Mucosa of rectum (tissue), 2 donors: ENCODE data around the gene ZNF414.

ENCODE experiments used
- H3K27ac ChIP-seq, 2 donors: one replicate each; pipeline ENCODE4 v1.7.0; 2013; ENCODE audit warnings: inconsistent platforms in 2 of 2, low read depth in 2 of 2, low read length in 2 of 2
- H3K27me3 ChIP-seq, 2 donors: one replicate each; pipeline ENCODE4 v1.7.0; 2013; ENCODE audit warnings: low read length in 2 of 2; ENCODE audit not compliant: control insufficient read depth in 2 of 2, insufficient read depth in 2 of 2
- H3K36me3 ChIP-seq, 2 donors: one replicate each; pipeline ENCODE4 v1.7.0; 2013; ENCODE audit warnings: low read length in 2 of 2; ENCODE audit not compliant: control insufficient read depth in 2 of 2, insufficient read depth in 2 of 2
- H3K4me1 ChIP-seq, 2 donors: one replicate each; pipeline ENCODE4 v1.7.0; 2013; ENCODE audit warnings: low read length in 2 of 2, mild to moderate bottlenecking in 1 of 2; ENCODE audit not compliant: control insufficient read depth in 2 of 2, insufficient read depth in 2 of 2
- H3K4me3 ChIP-seq, 2 donors: one replicate each; pipeline ENCODE4 v1.7.0; 2013; ENCODE audit warnings: low read length in 2 of 2
- H3K9ac ChIP-seq, 2 donors: one replicate each; pipeline ENCODE4 v1.7.0; 2013; ENCODE audit warnings: low read length in 2 of 2, low read depth in 1 of 2, mild to moderate bottlenecking in 1 of 2
- H3K9me3 ChIP-seq, 2 donors: one replicate each; pipeline ENCODE4 v1.7.0; 2013; ENCODE audit warnings: low read length in 2 of 2; ENCODE audit not compliant: control insufficient read depth in 2 of 2
- donor health status: healthy.
- donor health status: Normal muscosa, but diverticular disease.

ZNF414 gene

DNA sequence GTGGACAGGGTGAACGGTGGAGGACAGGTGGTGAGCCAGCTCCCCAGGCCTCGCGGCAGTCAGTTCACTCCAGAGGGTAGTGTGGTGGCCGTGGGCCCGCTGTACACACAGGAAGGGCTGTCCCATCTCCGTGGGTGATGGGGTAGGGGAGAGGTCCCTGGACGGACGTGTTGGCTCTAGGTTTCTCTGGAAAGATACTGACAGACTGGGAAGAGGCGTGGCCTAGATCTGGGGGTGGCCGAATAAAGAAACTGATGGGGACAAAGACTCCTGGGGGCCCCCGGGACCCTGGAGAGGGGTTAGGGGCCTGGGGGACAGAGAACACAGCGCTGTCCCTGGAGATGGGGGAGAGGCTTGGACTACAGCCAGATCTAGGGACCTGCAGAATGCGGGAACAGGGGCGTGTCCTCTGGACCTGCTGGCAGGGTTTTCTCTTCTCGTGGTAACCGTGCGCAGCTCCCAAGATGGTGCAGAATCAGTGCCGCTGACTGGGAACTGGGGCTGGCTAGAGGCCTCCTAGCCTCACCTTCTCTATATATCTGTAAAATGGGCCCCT, 7.5 kb downstream of the ZNF414 start:
- Histone ChIP-seq H3K27ac (no peak overlapping the region), H3K4me1 (peaks cover 3 to 7% of the 10 kb centered on the region in 2 donors), H3K9me3 (no peaks in the 10 kb centered on the region), H3K27me3 (no peaks in the 10 kb centered on the region), H3K36me3 (no peaks in the 10 kb centered on the region), H3K4me3 (peak overlapping the region; percentile 61 to 74), H3K9ac (peak overlapping the region; percentile 31 to 47)

GRCh38 chr19:8505680-8506401, 8.1 kb downstream of the ZNF414 start:
- peak overlapping the region; percentile 31 to 47 for H3K9ac ChIP-seq
- H3K27me3 ChIP-seq = no peaks in the 10 kb centered on the region
- no peaks in the 10 kb centered on the region for H3K36me3 ChIP-seq
- H3K9me3 ChIP-seq = no peaks in the 10 kb centered on the region
- peaks cover 3 to 7% of the 10 kb centered on the region in 2 donors for H3K4me1 ChIP-seq
- no peak overlapping the region for H3K27ac ChIP-seq
- peak overlapping the region; percentile 61 to 74 for H3K4me3 ChIP-seq

DNA sequence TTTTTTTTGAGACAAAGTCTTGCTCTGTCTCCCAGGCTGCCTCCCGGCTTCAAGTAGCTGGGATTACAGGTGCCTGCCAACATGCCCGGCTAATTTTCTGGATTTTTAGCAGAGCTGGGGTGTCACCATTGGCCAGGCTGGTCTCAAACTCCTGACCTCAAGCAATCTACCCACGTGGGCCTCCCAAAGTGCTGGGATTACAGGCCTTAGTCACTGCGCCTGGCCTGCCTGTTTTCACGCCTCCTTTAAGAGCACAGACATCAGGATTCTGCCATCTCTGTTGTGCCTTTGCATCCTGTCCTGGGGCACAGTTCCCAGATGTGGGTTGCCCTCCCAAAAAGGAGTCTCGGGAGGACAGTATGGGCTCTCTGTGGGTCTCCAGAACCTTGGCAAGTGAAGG, 9.0 kb downstream of the ZNF414 start:
- Histone ChIP-seq H3K4me1 (peaks cover 3 to 7% of the 10 kb centered on the region in 2 donors), H3K4me3 (no peak overlapping the region), H3K9ac (no peak overlapping the region), H3K9me3 (no peaks in the 10 kb centered on the region), H3K27ac (no peak overlapping the region), H3K27me3 (no peaks in the 10 kb centered on the region), H3K36me3 (no peaks in the 10 kb centered on the region)

- Histone ChIP-seq H3K9me3 (no peaks in the 10 kb centered on the region), H3K36me3 (no peaks in the 10 kb centered on the region), H3K27me3 (no peaks in the 10 kb centered on the region), H3K4me3 (no peak overlapping the region), H3K4me1 (peaks cover 3 to 7% of the 10 kb centered on the region in 2 donors), H3K27ac (no peak overlapping the region), H3K9ac (no peak overlapping the region)
Measured at GRCh38 chr19:8504171-8504570, 9.8 kb downstream of the ZNF414 start.

- peaks cover 3 to 7% of the 10 kb centered on the region in 2 donors for H3K4me1 ChIP-seq
- no peaks in the 10 kb centered on the region for H3K27me3 ChIP-seq
- no peaks in the 10 kb centered on the region for H3K9me3 ChIP-seq
- no peak overlapping the region for H3K4me3 ChIP-seq
- no peaks in the 10 kb centered on the region for H3K36me3 ChIP-seq
- no peak overlapping the region for H3K27ac ChIP-seq
- H3K9ac ChIP-seq = no peak overlapping the region
Measured at GRCh38 chr19:8503510-8503909, 10.5 kb downstream of the ZNF414 start.

- no peaks in the 10 kb centered on the region for H3K27me3 ChIP-seq
- no peak overlapping the region for H3K4me3 ChIP-seq
- H3K27ac ChIP-seq = no peak overlapping the region
- H3K9me3 ChIP-seq = no peaks in the 10 kb centered on the region
- H3K36me3 ChIP-seq = no peaks in the 10 kb centered on the region
- H3K9ac ChIP-seq = no peak overlapping the region
- peaks cover 3 to 7% of the 10 kb centered on the region in 2 donors for H3K4me1 ChIP-seq
Measured at GRCh38 chr19:8501981-8502380, 12.0 kb downstream of the ZNF414 start.

DNA sequence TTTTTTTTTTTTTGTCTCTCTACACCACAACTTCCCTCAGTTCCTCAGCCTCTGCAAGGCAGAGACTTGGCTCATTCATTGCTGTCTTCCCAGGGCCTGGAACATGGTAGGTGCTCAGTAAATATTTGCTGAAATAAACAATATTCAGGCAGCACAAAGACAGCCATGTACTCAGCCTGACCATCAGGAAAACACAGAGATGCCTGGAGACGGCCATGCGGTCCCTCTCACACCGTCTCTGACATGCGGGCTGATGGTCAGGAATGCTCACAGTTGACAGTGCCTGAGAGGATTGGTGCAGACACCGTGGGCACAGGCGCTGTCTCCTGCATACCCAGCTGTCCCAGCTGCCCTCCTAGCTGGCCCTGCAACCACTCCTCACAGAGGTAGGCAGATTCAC, 12.5 kb downstream of the ZNF414 start:
- H3K4me3 ChIP-seq = no peak overlapping the region
- no peaks in the 10 kb centered on the region for H3K9me3 ChIP-seq
- no peaks in the 10 kb centered on the region for H3K27me3 ChIP-seq
- H3K36me3 ChIP-seq = no peaks in the 10 kb centered on the region
- H3K4me1 ChIP-seq = peaks cover 3 to 7% of the 10 kb centered on the region in 2 donors
- no peak overlapping the region for H3K27ac ChIP-seq
- H3K9ac ChIP-seq = no peak overlapping the region

- Histone ChIP-seq H3K4me1 (no peaks in the 10 kb centered on the region), H3K9me3 (no peaks in the 10 kb centered on the region), H3K27me3 (no peaks in the 10 kb centered on the region), H3K27ac (no peak overlapping the region), H3K9ac (no peak overlapping the region), H3K4me3 (no peak overlapping the region), H3K36me3 (no peaks in the 10 kb centered on the region)
Measured at GRCh38 chr19:8500158-8500557, 13.8 kb downstream of the ZNF414 start.

GRCh38 chr19:8499048-8499833, 14.7 kb downstream of the ZNF414 start:
- no peaks in the 10 kb centered on the region for H3K9me3 ChIP-seq
- H3K4me3 ChIP-seq = no peak overlapping the region
- H3K4me1 ChIP-seq = no peaks in the 10 kb centered on the region
- no peaks in the 10 kb centered on the region for H3K27me3 ChIP-seq
- no peak overlapping the region for H3K27ac ChIP-seq
- H3K9ac ChIP-seq = no peak overlapping the region
- no peaks in the 10 kb centered on the region for H3K36me3 ChIP-seq

GRCh38 chr19:8498295-8498694, 15.7 kb downstream of the ZNF414 start:
- Histone ChIP-seq H3K27me3 (no peaks in the 10 kb centered on the region), H3K4me1 (no peaks in the 10 kb centered on the region), H3K27ac (no peak overlapping the region), H3K9me3 (no peaks in the 10 kb centered on the region), H3K4me3 (no peak overlapping the region), H3K36me3 (no peaks in the 10 kb centered on the region), H3K9ac (no peak overlapping the region)
